Measurements from ENCODE around the gene FLT3. TPM values are rescaled to one million over a fixed set of nuclear protein-coding genes. Genes with fewer than 3 reads are reported as not detected.
A peak's percentile ranks its signal among the peaks of the same experiment; 100 is the strongest.

Gene FLT3
- total RNA-seq, 1 donor from 2014 or later: not detected

DNA sequence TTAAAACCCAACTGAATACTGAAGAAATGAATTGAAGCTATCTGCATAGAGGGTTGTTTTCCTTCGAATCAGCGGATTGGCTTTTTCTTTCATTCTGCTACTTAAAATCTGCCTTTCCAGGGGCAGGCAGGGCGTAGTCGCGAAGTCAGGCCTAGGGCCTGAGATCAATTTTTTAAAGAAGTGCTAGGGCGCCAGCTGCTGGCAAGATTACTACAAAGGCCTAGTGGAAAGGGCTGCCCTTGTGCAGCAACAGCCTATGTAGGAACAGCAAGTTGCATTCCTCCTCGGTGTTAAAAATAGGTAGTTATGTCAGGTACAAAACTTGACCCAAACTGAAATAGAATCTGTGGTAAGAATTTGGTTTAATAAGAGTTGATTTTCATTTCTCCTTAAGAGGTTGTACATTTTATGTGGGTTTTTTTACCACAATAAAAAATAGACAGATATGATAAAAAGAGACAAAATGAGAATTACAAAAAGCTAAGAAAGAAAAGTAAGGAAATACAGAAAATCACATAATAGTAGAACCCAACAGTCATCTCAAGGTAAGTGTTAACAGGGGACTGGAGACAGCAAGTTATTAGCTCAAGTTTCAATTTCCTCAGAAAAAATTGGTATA lies 102.4 kb downstream of the FLT3 start:
- peaks cover 26% of the 10 kb centered on the region for H3K27me3 Mint-ChIP-seq
- H3K9me3 Mint-ChIP-seq: no peaks in the 10 kb centered on the region
- peak; percentile 67 for TF ChIP-seq CTCF (conservative IDR thresholded peaks at IDR 0.05)
- H3K27ac Mint-ChIP-seq: no peak overlapping the region
- H3K36me3 Mint-ChIP-seq: no peaks in the 10 kb centered on the region
- H3K4me1 Mint-ChIP-seq (ENCODE audit: unreplicated experiment): no peaks in the 10 kb centered on the region
- H3K4me3 Mint-ChIP-seq: no peak overlapping the region
- no peak for DNase-seq (ENCODE audit: extremely low spot score, unreplicated experiment)

DNA sequence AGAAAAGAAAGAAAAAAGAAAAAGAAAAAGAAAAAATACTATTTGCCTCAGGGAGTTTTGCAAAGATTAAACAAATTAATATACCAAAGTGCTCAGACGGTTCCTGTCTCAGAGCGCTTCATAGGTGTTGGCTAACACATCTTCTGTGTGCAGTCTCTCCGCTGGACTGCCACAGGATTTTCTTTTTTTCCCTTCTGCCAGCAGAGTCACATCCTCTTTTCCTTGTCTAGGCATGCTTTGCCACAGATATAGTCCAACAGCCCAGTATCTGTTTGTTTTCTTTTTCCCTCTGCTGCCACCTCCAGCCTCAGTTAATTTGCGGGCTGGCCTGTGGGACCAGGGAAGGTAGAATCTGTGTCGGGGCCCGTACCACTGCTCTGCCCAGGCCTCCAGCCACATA lies 108.5 kb downstream of the FLT3 start:
- peaks cover 62% of the 10 kb centered on the region for H3K27me3 Mint-ChIP-seq
- H3K36me3 Mint-ChIP-seq: no peaks in the 10 kb centered on the region
- H3K27ac Mint-ChIP-seq: no peak overlapping the region
- H3K4me3 Mint-ChIP-seq: no peak overlapping the region
- no peaks in the 10 kb centered on the region for H3K4me1 Mint-ChIP-seq (ENCODE audit: unreplicated experiment)
- DNase-seq (ENCODE audit: extremely low spot score, unreplicated experiment): no peak
- TF ChIP-seq CTCF (conservative IDR thresholded peaks at IDR 0.05): no peak
- no peaks in the 10 kb centered on the region for H3K9me3 Mint-ChIP-seq

- Mint-ChIP-seq H3K4me3 (no peak within 1 kb of the TSS), H3K36me3 (no peaks in the 10 kb centered on the region), H3K4me1 (ENCODE audit: unreplicated experiment) (no peaks in the 10 kb centered on the region)
Observed at GRCh38 chr13:27988520-27988919, 111.9 kb downstream of the FLT3 start, which contains the start of gene URAD. URAD (minus strand) TSS chr13:27988693; CDS start chr13:27988637, 56 bp downstream.

GRCh38 chr13:27985600-27985999 lies 114.8 kb downstream of the FLT3 start:
- Mint-ChIP-seq H3K27me3 (peaks cover 92% of the 10 kb centered on the region), H3K36me3 (no peaks in the 10 kb centered on the region), H3K4me3 (no peak overlapping the region), H3K4me1 (ENCODE audit: unreplicated experiment) (peaks cover 5% of the 10 kb centered on the region), H3K27ac (no peak overlapping the region), H3K9me3 (no peaks in the 10 kb centered on the region)
- no peak for TF ChIP-seq CTCF (conservative IDR thresholded peaks at IDR 0.05)
- no peak for DNase-seq (ENCODE audit: extremely low spot score, unreplicated experiment)

More at GRCh38 chr13:27988520-27988919, 111.9 kb downstream of the FLT3 start, which contains the start of gene URAD:
- Mint-ChIP-seq H3K27ac (no peak within 1 kb of the TSS), H3K27me3 (peaks cover 71% of the 10 kb centered on the region), H3K9me3 (no peaks in the 10 kb centered on the region)
- no peak for DNase-seq (ENCODE audit: extremely low spot score, unreplicated experiment)
- no peak for TF ChIP-seq CTCF (conservative IDR thresholded peaks at IDR 0.05)

- no peaks in the 10 kb centered on the region for H3K36me3 Mint-ChIP-seq
- peaks cover 5% of the 10 kb centered on the region for H3K4me1 Mint-ChIP-seq (ENCODE audit: unreplicated experiment)
- no peak for TF ChIP-seq CTCF (conservative IDR thresholded peaks at IDR 0.05)
- no peak overlapping the region for H3K4me3 Mint-ChIP-seq
- no peak for DNase-seq (ENCODE audit: extremely low spot score, unreplicated experiment)
- H3K27me3 Mint-ChIP-seq: peaks cover 89% of the 10 kb centered on the region
- H3K27ac Mint-ChIP-seq: no peak overlapping the region
- H3K9me3 Mint-ChIP-seq: no peaks in the 10 kb centered on the region
Observed at GRCh38 chr13:27982361-27982760, 118.0 kb downstream of the FLT3 start.
